ENCODE data around the gene GLI3. TPM values are rescaled to one million over a fixed set of nuclear protein-coding genes. Genes with fewer than 3 reads are reported as not detected.
A peak's percentile ranks its signal among the peaks of the same experiment; 100 is the strongest.

GLI3 gene
- total RNA-seq, 4 donors from 2014 or later = 16.5 to 105 (median 22.6) TPM

GRCh38 chr7:42227541-42227935, 9.5 kb downstream of the GLI3 start:
- Histone ChIP-seq H3K36me3 (no peaks in the 10 kb centered on the region), H3K27ac (peak overlapping the region; percentile 63 to 68), H3K27me3 (no peaks in the 10 kb centered on the region), H3K9me3 (no peaks in the 10 kb centered on the region), H3K4me3 (peak overlapping the region; percentile 35 to 37), H3K4me1 (peaks cover 0 to 7% of the 10 kb centered on the region in 2 donors)
- intact Hi-C loops (cut with DNase I; ENCODE audit: low total_unique reads) = no loop called here
- no peak for DNase-seq
- TF ChIP-seq CTCF (IDR thresholded peaks at IDR 0.05) (no peak), POLR2A (IDR thresholded peaks at IDR 0.05) (no peak)

- DNase-seq = no peak
- Histone ChIP-seq H3K9me3 (no peaks in the 10 kb centered on the region), H3K27ac (peak overlapping the region; percentile 63 to 68), H3K4me3 (no peak overlapping the region), H3K36me3 (no peaks in the 10 kb centered on the region), H3K4me1 (peaks cover 0 to 7% of the 10 kb centered on the region in 2 donors), H3K27me3 (no peaks in the 10 kb centered on the region)
- intact Hi-C loops (cut with DNase I; ENCODE audit: low total_unique reads) = no loop called here
- TF ChIP-seq POLR2A (IDR thresholded peaks at IDR 0.05) (no peak), CTCF (IDR thresholded peaks at IDR 0.05) (no peak)
Observed at GRCh38 chr7:42227021-42227420, 10.0 kb downstream of the GLI3 start.

GRCh38 chr7:42226354-42226941, 10.6 kb downstream of the GLI3 start:
- Histone ChIP-seq H3K27me3 (no peaks in the 10 kb centered on the region), H3K4me3 (no peak overlapping the region), H3K4me1 (peaks cover 0 to 6% of the 10 kb centered on the region in 2 donors), H3K27ac (peak overlapping the region; percentile 63 to 68), H3K9me3 (no peaks in the 10 kb centered on the region), H3K36me3 (no peaks in the 10 kb centered on the region)
- intact Hi-C loops (cut with DNase I; ENCODE audit: low total_unique reads) = no loop called here
- no peak for DNase-seq
- TF ChIP-seq CTCF (IDR thresholded peaks at IDR 0.05) (no peak), POLR2A (IDR thresholded peaks at IDR 0.05) (no peak)

- H3K4me1 ChIP-seq = peaks cover 0 to 6% of the 10 kb centered on the region in 2 donors
- H3K36me3 ChIP-seq = no peaks in the 10 kb centered on the region
- TF ChIP-seq CTCF (IDR thresholded peaks at IDR 0.05) = no peak
- no peak overlapping the region for H3K4me3 ChIP-seq
- intact Hi-C loops (cut with DNase I; ENCODE audit: low total_unique reads) = no loop called here
- no peaks in the 10 kb centered on the region for H3K9me3 ChIP-seq
- H3K27ac ChIP-seq = no peak overlapping the region
- no peaks in the 10 kb centered on the region for H3K27me3 ChIP-seq
- DNase-seq = no peak
Observed at GRCh38 chr7:42224391-42225003, 12.5 kb downstream of the GLI3 start.

- no peak for TF ChIP-seq CTCF (IDR thresholded peaks at IDR 0.05)
- TF ChIP-seq POLR2A (IDR thresholded peaks at IDR 0.05) = no peak
- peak overlapping the region in 1 of 2 donors; percentile 5 for H3K27ac ChIP-seq
- H3K4me3 ChIP-seq = no peak overlapping the region
- no peaks in the 10 kb centered on the region for H3K9me3 ChIP-seq
- no peaks in the 10 kb centered on the region for H3K36me3 ChIP-seq
- H3K4me1 ChIP-seq = peaks cover 0 to 12% of the 10 kb centered on the region in 2 donors
- peak in 1 of 2 donors; percentile 48 for DNase-seq
- intact Hi-C loops (cut with DNase I; ENCODE audit: low total_unique reads) = no loop called here
- no peaks in the 10 kb centered on the region for H3K27me3 ChIP-seq
Observed at GRCh38 chr7:42222891-42223290, 14.1 kb downstream of the GLI3 start.
